Right cardiac atrium (tissue), 5 donors: Measurements from ENCODE around the gene CADM2. TPM values are rescaled to one million over a fixed set of nuclear protein-coding genes. Genes with fewer than 3 reads are reported as not detected.
A peak's percentile ranks its signal among the peaks of the same experiment; 100 is the strongest.

Source experiments
- ATAC-seq, 2 donors: fragments of 200-7000 bp; cut with Tn5 transposase; one replicate each; pipeline versions ENCODE4 v1.8.0 to v1.9.1; 2020; ENCODE audit warnings: moderate library complexity in 2 of 2, mild to moderate bottlenecking in 1 of 2
- DNase-seq, 3 donors: peaks; one replicate each; pipeline ENCODE4 v3.0.0-alpha.2; 2020
- H3K27ac ChIP-seq: one replicate; pipeline ENCODE4 v1.5.1; 2013; ENCODE audit warnings: mild to moderate bottlenecking, low read length, control low read depth, moderate library complexity
- H3K27me3 ChIP-seq: one replicate; pipeline ENCODE4 v1.6.1; 2013; ENCODE audit not compliant: control insufficient read depth, insufficient read depth
- H3K4me1 ChIP-seq: one replicate; pipeline ENCODE4 v1.6.1; 2013; ENCODE audit warnings: low read length; ENCODE audit not compliant: control insufficient read depth, insufficient read depth
- H3K4me3 ChIP-seq: one replicate; pipeline ENCODE4 v1.5.1; 2013; ENCODE audit warnings: low read length, control low read depth
- H3K9me3 ChIP-seq: one replicate; pipeline ENCODE4 v1.6.1; 2013; ENCODE audit warnings: low read length; ENCODE audit not compliant: control insufficient read depth
- WGBS: extraction: QIAGEN DNeasy Blood & Tissue Kit; methylation state at CpG from one replicate; pipeline ENCODE4 v1.1.7; 2013; 5-methylcytosine and 5-hydroxymethylcytosine counted together
- intact Hi-C, 4 donors: fragments of 100-400 bp; cut with DNase I; formaldehyde crosslinking; loops; one replicate each; pipeline versions ENCODE4 v1.11.0 to v1.14.0; 2022 to 2023
- polyA plus RNA-seq: library from polyadenylated mRNA; stranded (reverse); fragments of 200-250 nt; gene quantifications from one replicate; pipeline ENCODE4 v1.2.3, GENCODE V29; 2013
- total RNA-seq, 4 donors: library from RNA; stranded (reverse); fragmentation: NEBNext Ultra II Directional; extraction: Animal tissue kit (Norgen Biotek cat#: 25700); gene quantifications; one replicate each; pipeline ENCODE4 v1.2.1, GENCODE V29; 2021
- donor health status: healthy with polysubstance abuse.
- donor health status: DM: no; HTN: yes; CAD: no.
- donor health status: DM: no; HTN: no; CAD: no.
- donor health status: DM: no; HTN: yes; CAD: no; lungs with severe emphysema.
- donor health status: DM: yes; HTN: yes; CAD: no.

The CADM2 gene
- total and polyA plus RNA-seq, 5 donors: 4.3 to 17.8 (median 15.3) TPM

DNA sequence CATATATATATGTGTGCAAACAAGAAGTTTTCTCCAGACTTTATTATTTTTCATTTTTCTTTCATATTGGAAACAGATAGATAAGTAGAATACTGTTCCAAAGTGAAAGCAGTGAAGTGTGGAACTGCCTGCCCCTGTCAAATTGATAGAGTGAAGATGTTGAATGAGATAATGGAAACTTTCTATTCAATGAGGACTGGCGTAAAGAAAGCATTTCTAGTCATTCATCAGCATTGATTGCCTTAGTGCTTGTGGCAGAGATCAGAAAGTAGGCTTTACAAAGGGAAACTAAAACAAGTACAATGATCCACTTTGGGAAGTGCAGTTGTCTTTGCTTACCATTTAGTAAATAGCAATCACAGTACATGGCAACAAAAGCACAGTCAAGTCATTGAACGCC, 300.0 kb downstream of the CADM2 start:
- intact Hi-C loops: no loop called here
- ATAC-seq (no peak), DNase-seq (no peak)
- WGBS: 91% methylated on average over 2 of the region's 2 CpGs
- no peak overlapping the region for H3K4me3 ChIP-seq
- no peaks in the 10 kb centered on the region for H3K4me1 ChIP-seq
- H3K27ac ChIP-seq: no peak overlapping the region
- H3K27me3 ChIP-seq: no peaks in the 10 kb centered on the region
- no peaks in the 10 kb centered on the region for H3K9me3 ChIP-seq

DNA sequence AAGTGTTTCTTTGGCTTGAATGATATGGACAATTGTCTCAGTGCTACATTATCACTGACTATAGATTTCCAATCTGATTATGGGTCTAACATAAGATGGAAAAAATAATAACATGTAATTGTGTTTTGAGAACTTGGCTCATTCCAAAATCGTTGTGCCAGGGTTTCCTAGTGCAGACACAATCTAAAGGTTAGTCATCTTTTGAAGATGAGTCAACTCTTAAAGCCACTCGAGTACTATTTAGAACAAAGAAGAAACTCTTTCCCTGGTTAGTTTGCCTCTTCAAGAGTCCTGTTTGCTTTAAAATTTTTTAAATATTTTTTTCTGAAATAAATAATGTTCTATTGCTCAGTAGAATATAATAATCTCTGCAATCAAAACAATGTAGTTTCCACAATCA, 301.0 kb downstream of the CADM2 start:
- intact Hi-C loops: no loop called here
- no peak for DNase-seq
- ATAC-seq: no peak
- Histone ChIP-seq H3K4me1 (no peaks in the 10 kb centered on the region), H3K27ac (no peak overlapping the region), H3K9me3 (no peaks in the 10 kb centered on the region), H3K27me3 (no peaks in the 10 kb centered on the region), H3K4me3 (no peak overlapping the region)
- WGBS: 46% methylated on average over 2 of the region's 2 CpGs

DNA sequence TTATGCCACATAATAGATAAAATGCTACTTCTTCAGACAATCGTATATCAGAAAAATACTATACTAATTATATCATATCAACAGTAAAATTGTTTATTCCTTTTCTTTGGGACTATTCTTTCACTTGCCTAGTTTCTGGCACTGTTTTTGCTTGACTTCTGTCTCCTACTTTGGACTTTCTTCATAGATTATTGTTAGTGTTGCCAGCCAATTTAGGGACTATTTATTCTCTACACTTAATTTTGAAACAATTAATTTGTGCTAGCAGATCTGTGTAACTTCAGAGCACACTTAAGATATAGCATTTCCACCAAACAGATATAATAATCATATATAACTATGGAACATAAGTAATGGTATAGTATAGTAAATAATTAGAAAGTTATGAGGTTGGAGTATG, 305.6 kb downstream of the CADM2 start:
- ATAC-seq: no peak
- no peaks in the 10 kb centered on the region for H3K27me3 ChIP-seq

DNA sequence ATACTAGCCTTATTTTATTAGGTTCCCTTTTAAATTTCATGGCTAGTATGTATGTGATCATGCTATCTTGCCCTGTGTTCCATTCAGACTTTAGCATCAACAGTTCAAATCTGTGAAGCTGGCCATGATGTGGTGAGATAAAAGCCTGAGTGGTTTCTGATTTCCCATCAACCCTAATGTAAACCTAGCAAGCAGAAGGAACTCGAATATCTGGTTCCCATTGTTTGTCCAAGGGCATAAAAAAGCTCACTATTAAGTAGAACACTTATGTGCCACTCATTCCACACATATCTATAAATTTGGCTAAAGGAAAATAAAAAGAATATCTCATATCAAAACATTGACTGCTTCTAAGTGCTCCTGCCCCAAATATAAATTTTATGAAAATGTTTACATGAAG, 311.7 kb downstream of the CADM2 start:
- intact Hi-C loops: no loop called here
- ATAC-seq: no peak
- no peak overlapping the region for H3K27ac ChIP-seq
- H3K9me3 ChIP-seq: no peaks in the 10 kb centered on the region
- no peaks in the 10 kb centered on the region for H3K4me1 ChIP-seq
- DNase-seq: no peak
- H3K4me3 ChIP-seq: no peak overlapping the region
- no peaks in the 10 kb centered on the region for H3K27me3 ChIP-seq
- WGBS: 25% methylated on average over 1 of the region's 1 CpG

More for the DNA sequence above, 305.6 kb downstream of the CADM2 start:
- Histone ChIP-seq H3K9me3 (no peaks in the 10 kb centered on the region), H3K4me3 (no peak overlapping the region), H3K27ac (no peak overlapping the region), H3K4me1 (no peaks in the 10 kb centered on the region)
- DNase-seq: no peak
- intact Hi-C loops: no loop called here
- 57% methylated on average over 1 of the region's 1 CpG for WGBS

DNA sequence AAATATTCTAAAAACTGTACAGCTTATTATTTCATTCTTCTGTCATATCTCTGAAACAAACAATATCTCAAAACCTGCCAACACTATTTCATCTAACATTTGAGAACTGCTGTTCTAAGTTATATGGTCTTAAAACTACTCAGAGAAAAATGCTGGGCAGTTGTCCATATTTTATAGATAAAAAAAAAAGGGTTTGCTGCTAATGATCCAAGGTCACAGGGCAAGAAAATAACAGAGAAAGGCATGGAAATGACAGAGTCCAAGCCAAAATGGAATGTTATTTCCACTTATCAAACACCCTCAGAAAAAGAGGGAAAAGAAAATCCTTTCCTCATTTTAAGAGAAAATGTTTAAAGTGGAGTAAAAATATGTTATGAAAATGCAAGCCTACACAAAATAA, 313.1 kb downstream of the CADM2 start:
- ATAC-seq (no peak), DNase-seq (no peak)
- H3K4me3 ChIP-seq: no peak overlapping the region
- intact Hi-C loops: no loop called here
- no peak overlapping the region for H3K27ac ChIP-seq
- no peaks in the 10 kb centered on the region for H3K4me1 ChIP-seq
- H3K9me3 ChIP-seq: no peaks in the 10 kb centered on the region
- no peaks in the 10 kb centered on the region for H3K27me3 ChIP-seq

DNA sequence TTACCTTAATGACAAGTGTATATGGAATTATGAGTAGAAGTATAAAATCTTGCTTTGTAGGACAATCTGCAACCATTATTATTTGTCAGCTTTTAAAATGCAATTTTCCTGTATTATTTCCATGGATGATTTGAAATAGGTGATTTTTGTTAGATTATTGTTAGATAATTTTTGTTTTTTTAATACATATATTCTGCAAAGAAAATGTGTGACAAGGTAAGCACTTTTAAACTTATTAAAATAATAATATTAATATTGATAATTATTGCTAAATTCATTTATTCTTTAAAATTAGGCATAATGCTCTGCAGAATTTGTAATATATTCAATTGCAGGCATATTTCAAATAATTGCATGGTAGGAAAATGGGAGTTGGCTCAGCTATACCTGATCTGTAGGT, 329.5 kb downstream of the CADM2 start:
- DNase-seq: no peak
- ATAC-seq: no peak
- no peaks in the 10 kb centered on the region for H3K4me1 ChIP-seq

DNA sequence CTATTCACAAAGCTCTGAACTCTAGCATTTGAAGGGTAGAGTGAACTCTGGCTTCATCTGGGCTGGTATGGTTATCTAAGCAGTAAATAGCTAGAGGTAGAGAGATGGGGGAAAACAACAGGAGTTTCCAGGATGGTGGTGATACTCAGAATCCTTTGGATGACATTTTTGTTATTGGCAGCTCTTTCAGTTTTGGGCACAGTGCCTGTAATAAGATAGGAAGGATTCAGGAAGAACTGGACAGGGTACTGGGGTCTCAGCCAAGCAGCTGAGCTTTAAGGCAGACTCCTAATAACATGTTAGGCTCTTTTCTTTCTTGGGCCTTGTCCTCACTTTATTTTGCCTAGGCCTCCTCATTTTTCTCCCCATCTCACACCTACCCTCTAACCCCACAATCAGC, 338.5 kb downstream of the CADM2 start:
- Histone ChIP-seq H3K27me3 (no peaks in the 10 kb centered on the region), H3K27ac (no peak overlapping the region), H3K9me3 (no peaks in the 10 kb centered on the region), H3K4me3 (no peak overlapping the region), H3K4me1 (no peaks in the 10 kb centered on the region)
- no peak for DNase-seq
- ATAC-seq: no peak
- intact Hi-C loops: no loop called here

More for the DNA sequence above, 329.5 kb downstream of the CADM2 start:
- intact Hi-C loops: no loop called here
- no peak overlapping the region for H3K27ac ChIP-seq
- no peaks in the 10 kb centered on the region for H3K27me3 ChIP-seq
- no peak overlapping the region for H3K4me3 ChIP-seq
- H3K9me3 ChIP-seq: no peaks in the 10 kb centered on the region

DNA sequence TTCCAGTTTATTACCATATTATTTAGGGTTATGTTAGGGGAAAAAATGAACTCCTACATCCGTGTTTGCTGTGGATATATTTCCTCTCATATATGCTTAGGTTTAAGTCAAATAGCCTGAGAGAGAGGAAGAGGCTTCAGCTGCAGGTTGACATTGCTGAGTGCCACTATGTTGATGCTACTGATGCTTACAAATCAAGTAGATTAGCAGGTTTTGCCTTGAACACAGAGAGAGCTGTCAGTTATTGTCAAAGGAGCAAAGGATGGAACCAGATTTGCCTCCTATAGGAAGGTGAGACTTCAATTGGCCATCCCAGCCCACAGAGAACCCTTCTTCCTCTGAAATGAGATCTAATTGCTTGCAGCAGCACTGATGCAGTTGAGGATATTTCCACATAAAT, 339.2 kb downstream of the CADM2 start:
- WGBS: 68% methylated on average over 1 of the region's 1 CpG
- intact Hi-C loops: no loop called here
- H3K27ac ChIP-seq: no peak overlapping the region
- DNase-seq (no peak), ATAC-seq (no peak)
- H3K27me3 ChIP-seq: no peaks in the 10 kb centered on the region
- no peak overlapping the region for H3K4me3 ChIP-seq
- no peaks in the 10 kb centered on the region for H3K4me1 ChIP-seq
- H3K9me3 ChIP-seq: no peaks in the 10 kb centered on the region

DNA sequence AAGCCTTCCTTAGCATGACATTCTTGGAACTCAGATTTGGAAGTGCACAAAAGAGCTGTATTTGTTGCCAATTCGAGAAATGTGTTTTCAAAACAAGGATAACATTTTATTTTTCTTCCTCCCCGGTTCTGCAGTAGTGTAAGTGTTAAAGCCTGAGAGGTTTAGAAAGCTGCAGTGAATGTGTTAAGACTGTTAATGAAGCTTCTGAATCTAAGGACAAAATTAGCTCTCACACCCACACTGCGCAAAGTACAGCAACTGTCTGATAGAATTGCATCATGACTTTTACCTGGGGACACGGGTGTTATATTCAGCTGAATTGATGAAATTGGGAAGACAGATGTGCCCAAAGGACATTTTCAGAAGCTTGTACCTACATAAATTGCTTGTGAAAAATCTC, 344.4 kb downstream of the CADM2 start:
- 43% methylated on average over 4 of the region's 4 CpGs for WGBS
- Histone ChIP-seq H3K9me3 (no peaks in the 10 kb centered on the region), H3K4me3 (peak overlapping the region; percentile 40), H3K4me1 (no peaks in the 10 kb centered on the region), H3K27ac (no peak overlapping the region), H3K27me3 (no peaks in the 10 kb centered on the region)
- DNase-seq (no peak), ATAC-seq (no peak)
- intact Hi-C loops: no loop called here

DNA sequence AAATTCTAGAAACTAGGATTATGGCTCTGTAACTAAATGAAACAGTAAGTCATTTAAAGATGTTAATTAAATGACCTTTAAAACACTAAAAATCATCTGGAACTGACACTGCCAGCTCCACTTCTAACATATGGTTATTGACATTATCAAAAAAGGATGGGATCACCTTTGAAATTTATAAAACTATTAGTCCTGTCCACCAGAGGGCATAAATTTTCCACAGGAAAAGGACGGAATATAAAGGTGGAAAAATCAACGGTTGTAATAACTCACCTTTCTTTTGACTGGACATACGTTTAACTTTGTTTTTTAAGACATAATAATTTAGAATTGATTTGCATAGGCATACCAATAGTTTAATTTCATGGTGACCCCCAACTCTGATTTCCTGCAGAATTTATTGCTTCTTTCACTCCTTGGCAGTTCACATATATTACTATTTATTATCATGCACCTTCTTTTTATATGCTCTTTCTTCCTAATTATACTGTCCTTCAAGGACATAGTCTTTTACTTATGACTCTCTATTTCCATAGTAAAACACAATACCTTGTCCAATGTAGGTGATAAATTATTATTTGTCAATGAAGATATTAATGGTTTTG, 345.7 kb downstream of the CADM2 start:
- H3K4me3 ChIP-seq: no peak overlapping the region
- WGBS: 50% methylated on average over 3 of the region's 3 CpGs
- no peaks in the 10 kb centered on the region for H3K4me1 ChIP-seq
- no peaks in the 10 kb centered on the region for H3K27me3 ChIP-seq
- no peaks in the 10 kb centered on the region for H3K9me3 ChIP-seq
- H3K27ac ChIP-seq: no peak overlapping the region
- ATAC-seq: no peak
- no peak for DNase-seq
- intact Hi-C loops: no loop called here

DNA sequence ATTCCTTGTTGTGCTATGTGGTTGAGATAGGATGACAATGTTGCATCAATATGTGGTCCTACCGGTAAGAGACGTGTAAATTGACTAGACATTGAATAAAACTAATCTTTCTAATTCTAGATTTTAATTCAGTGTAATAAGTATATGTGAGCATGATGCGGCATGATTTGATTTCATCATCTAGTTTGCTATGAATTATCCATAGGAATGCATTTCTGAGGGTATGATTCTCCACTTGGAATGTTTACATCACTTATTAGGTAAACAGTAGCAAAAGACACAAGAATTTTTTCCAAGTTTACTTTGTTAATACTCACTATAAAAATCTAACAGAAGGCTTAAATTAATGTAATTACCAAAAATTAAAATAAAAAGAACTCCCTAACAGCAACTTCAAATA, 353.5 kb downstream of the CADM2 start:
- intact Hi-C loops: no loop called here
- no peaks in the 10 kb centered on the region for H3K4me1 ChIP-seq
- no peaks in the 10 kb centered on the region for H3K27me3 ChIP-seq
- H3K9me3 ChIP-seq: no peaks in the 10 kb centered on the region
- H3K27ac ChIP-seq: no peak overlapping the region
- H3K4me3 ChIP-seq: no peak overlapping the region
- WGBS: 92% methylated on average over 3 of the region's 3 CpGs
- ATAC-seq (no peak), DNase-seq (no peak)

DNA sequence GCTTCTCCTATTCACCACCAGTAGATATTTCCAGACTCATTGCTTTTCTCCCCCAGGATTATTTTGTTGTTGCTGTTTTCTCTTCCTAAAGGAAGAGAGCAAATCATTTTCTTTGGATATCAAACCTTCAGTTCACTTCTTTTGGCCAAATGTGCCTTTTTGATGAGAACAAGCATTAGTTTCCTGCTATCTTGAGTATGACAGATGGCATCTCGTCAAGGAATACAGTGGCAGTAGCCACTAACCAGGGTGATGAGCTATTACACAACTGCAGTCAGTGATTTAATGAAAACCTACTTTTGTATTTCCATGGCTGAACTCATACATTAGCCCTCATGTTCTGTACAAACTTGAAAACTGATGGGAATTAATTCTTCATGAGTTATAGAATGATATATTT, 354.6 kb downstream of the CADM2 start:
- intact Hi-C loops: no loop called here
- ATAC-seq (no peak), DNase-seq (no peak)
- no peak overlapping the region for H3K27ac ChIP-seq
- WGBS: 56% methylated on average over 1 of the region's 1 CpG
- H3K9me3 ChIP-seq: no peaks in the 10 kb centered on the region
- no peaks in the 10 kb centered on the region for H3K27me3 ChIP-seq
- no peaks in the 10 kb centered on the region for H3K4me1 ChIP-seq
- H3K4me3 ChIP-seq: no peak overlapping the region
